A549 (cell line): Measurements from ENCODE around the gene OR4K5.

Experiments
- BCL3 ChIP-seq: fragments of >200 bp; sonication (Bioruptor Twin); formaldehyde crosslinking; IDR thresholded peaks from 3 replicates; pipeline ENCODE4 v1.6.1; 2016
- BHLHE40 ChIP-seq: IDR thresholded peaks from 2 replicates; pipeline ENCODE4 v1.6.1; 2012; ENCODE audit warnings: low read depth, low read length, inconsistent platforms
- CHD2 ChIP-seq: fragments of 150-350 bp; IDR thresholded peaks from 2 replicates; pipeline ENCODE4 v1.6.1; 2014; ENCODE audit warnings: low read length; ENCODE audit not compliant: partially characterized antibody
- CHD4 ChIP-seq: fragments of 200-600 bp; sonication (generic); IDR thresholded peaks from 2 replicates; pipeline ENCODE4 v1.6.1; 2016; ENCODE audit warnings: antibody characterized with exemption, mild to moderate bottlenecking, borderline replicate concordance
- CTCF ChIP-seq: fragments of >200 bp; sonication (Bioruptor Twin); formaldehyde crosslinking; IDR thresholded peaks from 3 replicates; pipeline ENCODE4 v1.5.1; 2016
- ELK1 ChIP-seq: fragments of 150-350 bp; IDR thresholded peaks from 2 replicates; pipeline ENCODE4 v1.6.1; 2014; ENCODE audit warnings: low read depth, mild to moderate bottlenecking, low read length
- EP300 ChIP-seq, 2 experiments: fragments of >200 bp; sonication (Bioruptor Twin); formaldehyde crosslinking; IDR thresholded peaks; 2 replicates in 1 of 2; 3 replicates in 1 of 2; pipeline ENCODE4 v1.6.1; 2016 to 2017
- GATA3 ChIP-seq: IDR thresholded peaks from 2 replicates; pipeline ENCODE4 v1.6.1; 2012; ENCODE audit warnings: borderline replicate concordance
- NFE2L2 ChIP-seq: fragments of 150-350 bp; conservative IDR thresholded peaks from 2 replicates; pipeline ENCODE4 v1.6.1; 2014; ENCODE audit warnings: low read length
- POLR2A ChIP-seq: IDR thresholded peaks from 2 replicates; pipeline ENCODE4 v1.6.1; 2012; ENCODE audit warnings: mild to moderate bottlenecking, low read length
- REST ChIP-seq: fragments of 200-600 bp; sonication (generic); IDR thresholded peaks from 2 replicates; pipeline ENCODE4 v1.6.1; 2016; ENCODE audit warnings: antibody characterized with exemption, mild to moderate bottlenecking, moderate library complexity
- SMC3 ChIP-seq: fragments of >200 bp; sonication (Bioruptor Twin); formaldehyde crosslinking; IDR thresholded peaks from 3 replicates; pipeline ENCODE4 v1.6.1; 2018; ENCODE audit warnings: inconsistent platforms
- USF2 ChIP-seq: fragments of 450-650 bp; IDR thresholded peaks from 2 replicates; pipeline ENCODE4 v1.6.1; 2014; ENCODE audit warnings: antibody characterized with exemption

- TF ChIP-seq CTCF (no peak), CHD4 (no peak), POLR2A (no peak), BCL3 (no peak), BHLHE40 (no peak), ELK1 (no peak), REST (no peak), GATA3 (no peak), CHD2 (no peak), EP300 (IDR thresholded peaks at IDR 0.05) (no peak), USF2 (no peak), NFE2L2 (no peak), SMC3 (no peak)
Measured at GRCh38 chr14:19930617-19931016, 10.2 kb downstream of the OR4K5 start, which contains the start of gene OR4K1.
